22Rv1 (cell line): ENCODE data around the gene BACH1.

Source experiments
- ZFX ChIP-seq: fragments of 450-650 bp; IDR thresholded peaks from 2 replicates; pipeline ENCODE4 v1.6.1; 2017; ENCODE audit warnings: antibody characterized with exemption, borderline replicate concordance
- TF ChIP-seq, protein P1 (sequence below): fragments of 450-650 bp; IDR thresholded peaks from 2 replicates; pipeline ENCODE4 v1.5.1; 2017; ENCODE audit warnings: mild to moderate bottlenecking

DNA sequence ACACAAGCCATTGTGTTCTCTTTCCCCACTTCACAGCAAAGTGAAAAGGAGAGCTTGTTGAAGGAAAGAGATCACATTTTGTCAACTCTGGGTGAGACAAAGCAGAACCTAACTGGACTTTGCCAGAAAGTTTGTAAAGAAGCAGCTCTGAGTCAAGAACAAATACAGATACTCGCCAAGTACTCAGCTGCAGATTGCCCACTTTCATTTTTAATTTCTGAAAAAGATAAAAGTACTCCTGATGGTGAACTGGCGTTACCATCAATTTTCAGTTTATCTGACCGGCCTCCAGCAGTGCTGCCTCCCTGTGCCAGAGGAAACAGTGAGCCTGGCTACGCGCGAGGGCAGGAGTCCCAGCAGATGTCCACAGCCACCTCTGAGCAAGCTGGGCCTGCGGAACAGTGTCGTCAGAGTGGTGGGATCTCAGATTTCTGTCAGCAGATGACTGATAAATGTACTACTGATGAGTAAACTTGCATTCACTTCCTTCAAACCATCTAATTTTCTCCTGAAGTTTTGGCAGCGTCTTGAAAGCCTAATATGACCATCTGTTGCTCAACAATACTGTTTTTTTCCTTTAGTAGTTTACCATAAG, 43.7 kb downstream of the BACH1 start:
- TF ChIP-seq, protein P1, sequence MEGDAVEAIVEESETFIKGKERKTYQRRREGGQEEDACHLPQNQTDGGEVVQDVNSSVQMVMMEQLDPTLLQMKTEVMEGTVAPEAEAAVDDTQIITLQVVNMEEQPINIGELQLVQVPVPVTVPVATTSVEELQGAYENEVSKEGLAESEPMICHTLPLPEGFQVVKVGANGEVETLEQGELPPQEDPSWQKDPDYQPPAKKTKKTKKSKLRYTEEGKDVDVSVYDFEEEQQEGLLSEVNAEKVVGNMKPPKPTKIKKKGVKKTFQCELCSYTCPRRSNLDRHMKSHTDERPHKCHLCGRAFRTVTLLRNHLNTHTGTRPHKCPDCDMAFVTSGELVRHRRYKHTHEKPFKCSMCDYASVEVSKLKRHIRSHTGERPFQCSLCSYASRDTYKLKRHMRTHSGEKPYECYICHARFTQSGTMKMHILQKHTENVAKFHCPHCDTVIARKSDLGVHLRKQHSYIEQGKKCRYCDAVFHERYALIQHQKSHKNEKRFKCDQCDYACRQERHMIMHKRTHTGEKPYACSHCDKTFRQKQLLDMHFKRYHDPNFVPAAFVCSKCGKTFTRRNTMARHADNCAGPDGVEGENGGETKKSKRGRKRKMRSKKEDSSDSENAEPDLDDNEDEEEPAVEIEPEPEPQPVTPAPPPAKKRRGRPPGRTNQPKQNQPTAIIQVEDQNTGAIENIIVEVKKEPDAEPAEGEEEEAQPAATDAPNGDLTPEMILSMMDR, result no peak
- no peak for TF ChIP-seq ZFX
